ENCODE measurements around the gene N4BP2.

The N4BP2 gene

GRCh38 chr4:40055863-40056715 lies 561 bp upstream of the N4BP2 start:
- TF ChIP-seq CTCF (IDR thresholded peaks at IDR 0.05) = no peak
- H3K36me3 Mint-ChIP-seq (ENCODE audit: low read depth) = peaks cover 14% of the 10 kb centered on the region
- H3K27ac Mint-ChIP-seq = peak overlapping the region; percentile 99
- peaks cover 3% of the 10 kb centered on the region for H3K27me3 Mint-ChIP-seq (ENCODE audit: low read depth, poor library complexity)
- peak; percentile 75 for DNase-seq
- H3K4me3 Mint-ChIP-seq = peak overlapping the region; percentile 88
- H3K9me3 Mint-ChIP-seq = no peaks in the 10 kb centered on the region
- H3K4me1 Mint-ChIP-seq = peaks cover 37% of the 10 kb centered on the region

- H3K27me3 Mint-ChIP-seq (ENCODE audit: low read depth, poor library complexity) = no peaks in the 10 kb centered on the region
- H3K4me1 Mint-ChIP-seq = peaks cover 42% of the 10 kb centered on the region
- TF ChIP-seq CTCF (IDR thresholded peaks at IDR 0.05) = no peak
- peaks cover 4% of the 10 kb centered on the region for H3K9me3 Mint-ChIP-seq
- H3K27ac Mint-ChIP-seq = peak overlapping the region; percentile 97
- DNase-seq = peak; percentile 44
- peaks cover 22% of the 10 kb centered on the region for H3K36me3 Mint-ChIP-seq (ENCODE audit: low read depth)
- H3K4me3 Mint-ChIP-seq = peak overlapping the region; percentile 92
Observed at GRCh38 chr4:40057586-40058091, 989 bp downstream of the N4BP2 start.

GRCh38 chr4:40058121-40058520 lies 1.5 kb downstream of the N4BP2 start:
- Mint-ChIP-seq H3K36me3 (ENCODE audit: low read depth) (peaks cover 27% of the 10 kb centered on the region), H3K9me3 (peaks cover 4% of the 10 kb centered on the region), H3K4me3 (peak overlapping the region; percentile 92), H3K27me3 (ENCODE audit: low read depth, poor library complexity) (no peaks in the 10 kb centered on the region), H3K27ac (no peak overlapping the region), H3K4me1 (peaks cover 42% of the 10 kb centered on the region)
- no peak for DNase-seq
- no peak for TF ChIP-seq CTCF (IDR thresholded peaks at IDR 0.05)

- peaks cover 4% of the 10 kb centered on the region for H3K9me3 Mint-ChIP-seq
- TF ChIP-seq CTCF (IDR thresholded peaks at IDR 0.05) = no peak
- H3K27me3 Mint-ChIP-seq (ENCODE audit: low read depth, poor library complexity) = no peaks in the 10 kb centered on the region
- H3K4me3 Mint-ChIP-seq = peak overlapping the region; percentile 92
- peaks cover 42% of the 10 kb centered on the region for H3K4me1 Mint-ChIP-seq
- H3K27ac Mint-ChIP-seq = no peak overlapping the region
- H3K36me3 Mint-ChIP-seq (ENCODE audit: low read depth) = peaks cover 34% of the 10 kb centered on the region
- DNase-seq = no peak
Observed at GRCh38 chr4:40058854-40059253, 2.2 kb downstream of the N4BP2 start.

GRCh38 chr4:40059362-40059761 lies 2.7 kb downstream of the N4BP2 start:
- no peak for TF ChIP-seq CTCF (IDR thresholded peaks at IDR 0.05)
- Mint-ChIP-seq H3K9me3 (peaks cover 4% of the 10 kb centered on the region), H3K27me3 (ENCODE audit: low read depth, poor library complexity) (no peaks in the 10 kb centered on the region), H3K4me3 (peak overlapping the region; percentile 92), H3K4me1 (peaks cover 41% of the 10 kb centered on the region), H3K27ac (peak overlapping the region; percentile 3), H3K36me3 (ENCODE audit: low read depth) (peaks cover 39% of the 10 kb centered on the region)
- DNase-seq = no peak
